Activated naive CD4-positive, alpha-beta T cell treated with anti-CD3 and anti-CD28 coated beads, Interleukin-2, amount 10 ng/mL, durations not matched to agents 7 days and 5 days (primary cell): Measurements from ENCODE around the gene RALY.

Experiments used
- CTCF ChIA-PET: fragments of 350-600 bp; sonication (Branson Sonifier 250); formaldehyde crosslinking; loops from one replicate; lab custom pipeline; 2021; ENCODE audit warnings: antibody characterized with exemption; lab: Charles Lee
- DNase-seq: peaks from one replicate; pipeline ENCODE4 v3.0.0-alpha.2; 2020
- H3K27ac Mint-ChIP-seq: one replicate; pipeline ENCODE4 v1.8.0; 2021; ENCODE audit warnings: mild to moderate bottlenecking, moderate library complexity, mixed read lengths
- H3K27me3 Mint-ChIP-seq: one replicate; pipeline ENCODE4 v1.8.0; 2021; ENCODE audit warnings: mild to moderate bottlenecking, mixed read lengths
- H3K36me3 Mint-ChIP-seq: one replicate; pipeline ENCODE4 v1.8.0; 2021; ENCODE audit warnings: mixed read lengths
- H3K4me1 Mint-ChIP-seq: one replicate; pipeline ENCODE4 v1.8.0; 2021; ENCODE audit warnings: mixed read lengths
- H3K4me3 Mint-ChIP-seq: one replicate; pipeline ENCODE4 v1.8.0; 2021; ENCODE audit warnings: mild to moderate bottlenecking, moderate library complexity, mixed read lengths
- H3K9me3 Mint-ChIP-seq: one replicate; pipeline ENCODE4 v1.8.0; 2021; ENCODE audit warnings: mixed read lengths

RALY gene

GRCh38 chr20:34037767-34038166, 44.1 kb downstream of the RALY start:
- no peak for DNase-seq
- CTCF ChIA-PET: interaction anchor here (0.9 kb wide), 1 partner anchor 32 kb away, joined by 4 read pairs; no protein-coding TSS in a partner anchor
- Mint-ChIP-seq H3K9me3 (no peaks in the 10 kb centered on the region), H3K36me3 (peaks cover 32% of the 10 kb centered on the region), H3K27ac (no peak overlapping the region), H3K4me3 (no peak overlapping the region), H3K4me1 (peaks cover 38% of the 10 kb centered on the region), H3K27me3 (no peaks in the 10 kb centered on the region)

- Mint-ChIP-seq H3K4me1 (peaks cover 36% of the 10 kb centered on the region), H3K9me3 (no peaks in the 10 kb centered on the region), H3K27ac (no peak overlapping the region), H3K27me3 (no peaks in the 10 kb centered on the region), H3K36me3 (peaks cover 26% of the 10 kb centered on the region), H3K4me3 (no peak overlapping the region)
- DNase-seq: no peak
- CTCF ChIA-PET: no interaction called here
These were observed 46.7 kb downstream of the RALY start for GRCh38 chr20:34040300-34040995.

DNA sequence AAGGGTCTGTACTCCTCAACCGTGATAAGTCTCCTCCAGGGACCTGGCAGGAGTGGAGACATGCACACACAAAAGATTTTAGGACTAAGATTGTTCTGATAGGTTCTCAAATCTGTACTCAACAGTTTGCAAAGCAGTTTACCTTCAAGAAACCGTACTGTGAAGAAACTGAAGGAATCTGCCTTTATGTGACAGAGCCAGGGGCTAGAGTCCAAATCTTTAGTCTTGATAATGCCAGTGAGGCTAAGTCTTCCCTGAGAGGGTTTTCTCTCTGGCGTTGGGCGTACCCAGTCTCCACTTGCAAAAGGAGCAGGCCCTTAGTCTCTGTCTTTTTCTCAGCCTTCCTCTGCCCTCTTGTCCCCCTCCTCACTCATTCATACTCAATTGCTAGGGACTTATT, 47.5 kb downstream of the RALY start:
- H3K4me3 Mint-ChIP-seq: no peak overlapping the region
- CTCF ChIA-PET: no interaction called here
- H3K36me3 Mint-ChIP-seq: peaks cover 21% of the 10 kb centered on the region

GRCh38 chr20:34042262-34042661, 48.6 kb downstream of the RALY start:
- no peak overlapping the region for H3K27ac Mint-ChIP-seq
- H3K4me3 Mint-ChIP-seq: no peak overlapping the region
- DNase-seq: no peak
- CTCF ChIA-PET: interaction anchor here (0.8 to 0.9 kb wide), 2 partner anchors 15 to 27 kb away, joined by 3 read pairs; no protein-coding TSS in a partner anchor
- no peaks in the 10 kb centered on the region for H3K9me3 Mint-ChIP-seq
- H3K27me3 Mint-ChIP-seq: no peaks in the 10 kb centered on the region
- H3K36me3 Mint-ChIP-seq: peaks cover 23% of the 10 kb centered on the region
- H3K4me1 Mint-ChIP-seq: peaks cover 19% of the 10 kb centered on the region

More for the DNA sequence above, 47.5 kb downstream of the RALY start:
- no peak for DNase-seq
- Mint-ChIP-seq H3K4me1 (peaks cover 28% of the 10 kb centered on the region), H3K9me3 (no peaks in the 10 kb centered on the region), H3K27me3 (no peaks in the 10 kb centered on the region), H3K27ac (no peak overlapping the region)

DNA sequence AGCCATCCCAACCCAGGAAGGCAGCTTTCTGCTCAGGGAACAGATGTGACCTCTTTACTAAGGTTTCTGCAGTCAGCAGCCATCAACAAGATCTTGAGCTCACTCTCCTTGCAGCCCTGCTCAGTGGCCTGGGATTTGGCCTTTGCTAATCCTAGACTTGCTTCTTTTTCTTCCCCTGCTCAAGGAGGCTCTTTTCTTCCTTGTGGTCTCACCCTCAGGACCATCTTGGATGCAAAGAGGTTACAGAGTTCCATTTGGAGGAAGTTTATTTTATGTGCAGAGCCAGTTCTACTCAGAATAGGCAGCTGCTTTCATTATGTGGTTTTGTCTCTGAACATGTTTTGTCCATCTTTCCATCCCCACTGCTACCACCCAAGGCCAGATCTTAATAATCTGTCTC, 49.3 kb downstream of the RALY start:
- H3K9me3 Mint-ChIP-seq: no peaks in the 10 kb centered on the region
- H3K36me3 Mint-ChIP-seq: peaks cover 21% of the 10 kb centered on the region
- DNase-seq: no peak
- H3K4me3 Mint-ChIP-seq: no peak overlapping the region
- CTCF ChIA-PET: interaction anchor here (0.9 kb wide), 1 partner anchor 15 kb away, joined by 3 read pairs; no protein-coding TSS in a partner anchor
- no peak overlapping the region for H3K27ac Mint-ChIP-seq
- H3K4me1 Mint-ChIP-seq: peaks cover 13% of the 10 kb centered on the region
- H3K27me3 Mint-ChIP-seq: no peaks in the 10 kb centered on the region

DNA sequence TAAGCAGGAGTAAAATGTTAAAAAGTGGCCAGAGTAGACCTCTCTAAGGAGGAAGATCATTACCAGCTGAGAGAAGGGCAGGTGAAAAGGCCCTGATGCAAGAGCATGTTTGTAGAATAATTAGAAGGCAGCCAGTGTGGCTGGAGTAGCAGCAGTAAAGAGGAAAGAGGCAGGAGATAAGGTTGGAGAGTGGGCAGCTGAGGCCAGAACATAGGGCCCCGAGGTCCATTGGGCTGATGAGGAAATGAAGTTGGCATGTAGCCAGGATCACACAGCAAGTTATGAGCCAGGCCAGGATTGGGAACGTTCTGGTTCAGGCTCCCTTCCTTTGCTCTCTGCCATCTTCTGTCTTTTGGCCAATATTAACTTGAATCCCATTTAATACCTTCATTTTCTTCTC, 51.6 kb downstream of the RALY start:
- CTCF ChIA-PET: interaction anchor here (0.8 to 1.2 kb wide), 2 partner anchors 10 to 24 kb away, joined by 3 to 5 read pairs; no protein-coding TSS in a partner anchor
- Mint-ChIP-seq H3K27me3 (no peaks in the 10 kb centered on the region), H3K27ac (no peak overlapping the region), H3K4me1 (peaks cover 13% of the 10 kb centered on the region), H3K9me3 (no peaks in the 10 kb centered on the region), H3K4me3 (no peak overlapping the region), H3K36me3 (peaks cover 20% of the 10 kb centered on the region)
- no peak for DNase-seq

DNA sequence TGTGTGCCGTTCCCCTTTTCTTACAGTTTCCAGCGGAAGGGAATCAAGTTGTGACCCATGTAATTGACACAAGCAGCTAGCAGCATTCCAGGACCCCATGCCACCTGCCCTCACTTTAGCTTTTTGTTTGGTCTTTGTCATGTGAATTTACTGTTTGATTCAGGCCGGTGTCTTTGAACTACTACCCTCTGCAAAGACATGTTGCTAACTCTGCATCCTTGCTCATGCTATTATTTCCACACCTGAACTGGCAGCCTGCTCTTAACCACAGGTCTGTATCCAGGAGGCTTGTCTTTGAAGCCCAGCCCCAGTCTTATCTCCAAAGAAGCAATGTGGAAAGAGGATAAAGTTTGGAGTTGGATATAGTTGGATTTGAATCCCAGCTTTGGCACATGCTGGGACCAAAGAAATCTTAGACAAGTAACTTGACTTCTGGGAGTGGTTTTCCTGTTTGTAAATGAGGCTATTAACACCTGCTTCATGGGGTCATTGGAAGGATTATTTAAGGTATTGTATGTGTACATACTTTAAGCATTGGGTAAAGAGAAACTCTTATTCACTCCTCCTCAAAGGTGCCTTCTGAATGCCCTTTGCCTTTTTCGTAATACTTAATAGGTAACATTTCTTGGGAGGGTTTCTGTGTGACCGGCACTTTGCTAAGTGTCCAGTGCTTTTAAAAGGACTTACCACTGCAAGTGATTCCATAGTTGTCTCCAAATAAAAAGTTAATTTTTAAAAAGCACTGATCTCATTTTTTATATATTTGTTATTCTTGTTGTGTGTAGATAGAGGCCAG, 52.4 kb downstream of the RALY start:
- Mint-ChIP-seq H3K9me3 (no peaks in the 10 kb centered on the region), H3K27ac (no peak overlapping the region), H3K4me1 (peaks cover 10% of the 10 kb centered on the region), H3K4me3 (no peak overlapping the region), H3K36me3 (peaks cover 20% of the 10 kb centered on the region), H3K27me3 (no peaks in the 10 kb centered on the region)
- CTCF ChIA-PET: no interaction called here
- DNase-seq: no peak

GRCh38 chr20:34047010-34047687, 53.4 kb downstream of the RALY start:
- DNase-seq: no peak
- H3K36me3 Mint-ChIP-seq: peaks cover 16% of the 10 kb centered on the region
- no peaks in the 10 kb centered on the region for H3K27me3 Mint-ChIP-seq
- no peak overlapping the region for H3K4me3 Mint-ChIP-seq
- no peak overlapping the region for H3K27ac Mint-ChIP-seq
- CTCF ChIA-PET: interaction anchor here (0.8 kb wide), 1 partner anchor 65 kb away, joined by 3 read pairs; the partner anchor contains the start of gene EIF2S2
- peaks cover 5% of the 10 kb centered on the region for H3K4me1 Mint-ChIP-seq
- no peaks in the 10 kb centered on the region for H3K9me3 Mint-ChIP-seq

- H3K36me3 Mint-ChIP-seq: peaks cover 13% of the 10 kb centered on the region
- no peak overlapping the region for H3K4me3 Mint-ChIP-seq
- H3K27ac Mint-ChIP-seq: no peak overlapping the region
- no peaks in the 10 kb centered on the region for H3K27me3 Mint-ChIP-seq
- no peak for DNase-seq
- peaks cover 2% of the 10 kb centered on the region for H3K4me1 Mint-ChIP-seq
- CTCF ChIA-PET: interaction anchor here (0.8 kb wide), 1 partner anchor 64 kb away, joined by 3 read pairs; the partner anchor contains the start of gene EIF2S2
- no peaks in the 10 kb centered on the region for H3K9me3 Mint-ChIP-seq
These were observed 54.2 kb downstream of the RALY start for GRCh38 chr20:34047917-34048316.

- CTCF ChIA-PET: no interaction called here
- no peak overlapping the region for H3K27ac Mint-ChIP-seq
- no peaks in the 10 kb centered on the region for H3K9me3 Mint-ChIP-seq
- H3K4me1 Mint-ChIP-seq: peaks cover 7% of the 10 kb centered on the region
- H3K4me3 Mint-ChIP-seq: no peak overlapping the region
- H3K27me3 Mint-ChIP-seq: no peaks in the 10 kb centered on the region
- H3K36me3 Mint-ChIP-seq: peaks cover 6% of the 10 kb centered on the region
- no peak for DNase-seq
These were observed 55.7 kb downstream of the RALY start for GRCh38 chr20:34049389-34049788.

GRCh38 chr20:34049897-34050695, 56.4 kb downstream of the RALY start:
- DNase-seq: no peak
- no peaks in the 10 kb centered on the region for H3K27me3 Mint-ChIP-seq
- H3K4me1 Mint-ChIP-seq: peaks cover 13% of the 10 kb centered on the region
- peaks cover 8% of the 10 kb centered on the region for H3K36me3 Mint-ChIP-seq
- no peaks in the 10 kb centered on the region for H3K9me3 Mint-ChIP-seq
- no peak overlapping the region for H3K4me3 Mint-ChIP-seq
- H3K27ac Mint-ChIP-seq: no peak overlapping the region
- CTCF ChIA-PET: no interaction called here

GRCh38 chr20:34052414-34052813, 58.7 kb downstream of the RALY start:
- H3K9me3 Mint-ChIP-seq: no peaks in the 10 kb centered on the region
- H3K27ac Mint-ChIP-seq: no peak overlapping the region
- DNase-seq: no peak
- no peak overlapping the region for H3K4me3 Mint-ChIP-seq
- H3K27me3 Mint-ChIP-seq: no peaks in the 10 kb centered on the region
- CTCF ChIA-PET: no interaction called here
- H3K4me1 Mint-ChIP-seq: peaks cover 15% of the 10 kb centered on the region
- H3K36me3 Mint-ChIP-seq: peaks cover 4% of the 10 kb centered on the region

- Mint-ChIP-seq H3K4me3 (no peak overlapping the region), H3K27me3 (no peaks in the 10 kb centered on the region), H3K4me1 (peaks cover 34% of the 10 kb centered on the region), H3K9me3 (no peaks in the 10 kb centered on the region), H3K36me3 (peaks cover 5% of the 10 kb centered on the region), H3K27ac (no peak overlapping the region)
- CTCF ChIA-PET: no interaction called here
- no peak for DNase-seq
These were observed 61.6 kb downstream of the RALY start for GRCh38 chr20:34055290-34055689.
